ENCODE data around the gene PFKFB2. TPM values are rescaled to one million over a fixed set of nuclear protein-coding genes. Genes with fewer than 3 reads are reported as not detected.

The PFKFB2 gene
- total and polyA plus RNA-seq, 2 donors (not counting 3 experiments of a cell fraction or from before 2014, with no cell fraction given): 0.70 to 2.0 TPM

DNA sequence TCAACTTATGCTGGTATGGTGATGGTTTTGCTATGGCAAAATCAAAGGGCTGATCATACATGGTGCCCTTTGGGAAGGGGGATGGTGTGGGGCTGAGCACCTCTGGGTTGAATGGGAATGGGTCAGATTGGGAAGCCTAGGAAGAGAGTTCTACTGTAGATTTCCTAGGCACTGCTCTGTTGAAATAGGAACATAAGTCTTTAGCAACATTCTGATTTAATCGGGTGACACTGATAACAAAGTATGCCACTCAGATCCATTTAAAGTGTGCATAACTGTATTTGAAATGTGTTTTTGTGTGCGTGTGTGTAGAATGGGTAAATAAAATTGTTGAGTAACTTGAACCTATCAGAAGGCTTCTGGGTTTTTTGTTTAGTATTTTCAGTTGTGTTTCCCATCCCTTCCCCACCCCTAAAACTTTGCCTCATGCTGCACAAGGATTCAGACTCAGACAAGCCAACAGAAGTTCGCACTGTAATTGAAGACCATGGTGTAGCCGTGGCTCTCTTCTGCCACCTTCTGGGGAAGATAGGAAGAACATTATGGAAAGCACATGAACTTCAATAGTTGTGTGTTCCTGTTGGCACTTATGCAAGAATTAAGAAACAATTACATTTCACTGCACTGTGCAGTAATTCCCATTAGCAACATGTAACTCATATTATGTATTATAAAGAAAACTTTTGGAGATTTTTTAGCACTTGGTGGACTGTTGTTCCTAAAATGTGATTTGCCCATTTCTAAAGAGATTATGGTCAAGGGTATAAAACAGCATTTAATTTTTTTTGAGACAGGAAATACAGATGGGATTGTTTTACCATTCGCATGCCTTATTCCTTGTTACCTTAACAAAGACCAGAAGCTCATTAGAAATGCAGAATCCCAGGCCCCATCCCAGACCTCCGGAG is 24.6 kb downstream of the PFKFB2 start:
- no peak overlapping the region for H3K4me3 ChIP-seq (replicated peaks in 1 of 3; ENCODE audit: insufficient read depth in 1 of 3, low read depth in 1 of 3, low read length in 3 of 3)
- intact Hi-C loops (cut with micrococcal nuclease) (loop anchor here (1.0 kb wide), 4 partner anchors 27 to 422 kb away; no protein-coding TSS in a partner anchor), dilution Hi-C loops (cut with MboI; ENCODE audit: extremely low pct_ligation_motif_present, low sequenced_read_pairs) (no loop called here)
- H3K79me2 ChIP-seq (ENCODE audit: control insufficient read depth, insufficient read depth, low read length): no peaks in the 10 kb centered on the region
- ChIA-PET CTCF (interaction anchor here (0.7 to 2.7 kb wide), 5 partner anchors 9 to 343 kb away, joined by 3 to 17 read pairs (median 3); no protein-coding TSS in a partner anchor), POLR2A (no interaction called here)
- DNase-seq (ENCODE audit: low read depth, low spot score) (peak; percentile 85), FAIRE-seq (peak; percentile 95)
- H3K9me1 ChIP-seq (replicated peaks; ENCODE audit: control insufficient read depth, extremely low read depth, insufficient read depth, low read length): no peaks in the 10 kb centered on the region
- no peak overlapping the region for H2AFZ ChIP-seq (ENCODE audit: low read depth, low read length)
- peaks cover 2 to 5% of the 10 kb centered on the region in 2 experiments for H3K27me3 ChIP-seq (ENCODE audit: control insufficient read depth in 2 of 2, insufficient read depth in 2 of 2, low read length in 2 of 2)
- H3K27ac ChIP-seq (ENCODE audit: insufficient read depth, low read depth, low read length): no peak overlapping the region
- no peaks in the 10 kb centered on the region for H4K20me1 ChIP-seq (replicated peaks; ENCODE audit: control insufficient read depth, extremely low read depth, insufficient read depth, low read length)
- no peak overlapping the region for H3K9ac ChIP-seq (replicated peaks; ENCODE audit: extremely low read depth, insufficient read depth, low read length)
- H3K4me1 ChIP-seq (ENCODE audit: control insufficient read depth, extremely low read depth, insufficient read depth, low read length): no peaks in the 10 kb centered on the region
- no peaks in the 10 kb centered on the region for H3K9me3 ChIP-seq (replicated peaks; ENCODE audit: control insufficient read depth, insufficient read depth, low read length)
- no peak overlapping the region for H3K4me2 ChIP-seq (ENCODE audit: insufficient read depth, low read length)
- H3K36me3 ChIP-seq (ENCODE audit: control insufficient read depth in 2 of 2, extremely low read depth in 1 of 2, insufficient read depth in 2 of 2, low read length in 2 of 2): no peaks in the 10 kb centered on the region
- TF ChIP-seq, protein P1, sequence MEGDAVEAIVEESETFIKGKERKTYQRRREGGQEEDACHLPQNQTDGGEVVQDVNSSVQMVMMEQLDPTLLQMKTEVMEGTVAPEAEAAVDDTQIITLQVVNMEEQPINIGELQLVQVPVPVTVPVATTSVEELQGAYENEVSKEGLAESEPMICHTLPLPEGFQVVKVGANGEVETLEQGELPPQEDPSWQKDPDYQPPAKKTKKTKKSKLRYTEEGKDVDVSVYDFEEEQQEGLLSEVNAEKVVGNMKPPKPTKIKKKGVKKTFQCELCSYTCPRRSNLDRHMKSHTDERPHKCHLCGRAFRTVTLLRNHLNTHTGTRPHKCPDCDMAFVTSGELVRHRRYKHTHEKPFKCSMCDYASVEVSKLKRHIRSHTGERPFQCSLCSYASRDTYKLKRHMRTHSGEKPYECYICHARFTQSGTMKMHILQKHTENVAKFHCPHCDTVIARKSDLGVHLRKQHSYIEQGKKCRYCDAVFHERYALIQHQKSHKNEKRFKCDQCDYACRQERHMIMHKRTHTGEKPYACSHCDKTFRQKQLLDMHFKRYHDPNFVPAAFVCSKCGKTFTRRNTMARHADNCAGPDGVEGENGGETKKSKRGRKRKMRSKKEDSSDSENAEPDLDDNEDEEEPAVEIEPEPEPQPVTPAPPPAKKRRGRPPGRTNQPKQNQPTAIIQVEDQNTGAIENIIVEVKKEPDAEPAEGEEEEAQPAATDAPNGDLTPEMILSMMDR (IDR thresholded peaks at IDR 0.05; ENCODE audit: extremely low read depth in 1 of 2, insufficient read depth in 1 of 2, low read depth in 1 of 2, low read length in 2 of 2): peak; percentile 69 to 75
- TF ChIP-seq, protein P2, sequence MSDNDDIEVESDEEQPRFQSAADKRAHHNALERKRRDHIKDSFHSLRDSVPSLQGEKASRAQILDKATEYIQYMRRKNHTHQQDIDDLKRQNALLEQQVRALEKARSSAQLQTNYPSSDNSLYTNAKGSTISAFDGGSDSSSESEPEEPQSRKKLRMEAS (IDR thresholded peaks at IDR 0.05; ENCODE audit: insufficient read depth, insufficient read length): no peak
- no TSS peak for BruUV-seq (replicated peaks)
